H9 (cell line): ENCODE data around the gene TAGLN3. TPM values are rescaled to one million over a fixed set of nuclear protein-coding genes. Genes with fewer than 3 reads are reported as not detected.

Experiments used
- DNase-seq: peaks from one replicate; pipeline ENCODE4 v3.0.0-alpha.2; 2017
- H2AFZ ChIP-seq: one replicate; pipeline ENCODE4 v1.6.1; 2013; ENCODE audit warnings: mild to moderate bottlenecking, low read length, control low read depth, moderate library complexity
- H2AK5ac ChIP-seq: 2 replicates; pipeline ENCODE4 v1.6.1; 2013; ENCODE audit warnings: low read length, control low read depth, mixed read lengths; ENCODE audit not compliant: insufficient read length
- H2BK120ac ChIP-seq: one replicate; pipeline ENCODE4 v1.6.1; 2013; ENCODE audit warnings: low read depth, mild to moderate bottlenecking, low read length, control low read depth, inconsistent platforms; ENCODE audit not compliant: poor library complexity, severe bottlenecking
- H2BK12ac ChIP-seq: 2 replicates; pipeline ENCODE4 v1.6.1; 2013; ENCODE audit warnings: low read length, control low read depth, mixed read lengths, low read depth; ENCODE audit not compliant: insufficient read length
- H2BK15ac ChIP-seq: 2 replicates; pipeline ENCODE4 v1.6.1; 2013; ENCODE audit warnings: low read depth, low read length, control low read depth
- H2BK20ac ChIP-seq: one replicate; pipeline ENCODE4 v1.6.1; 2013; ENCODE audit warnings: low read depth, mild to moderate bottlenecking, low read length, control low read depth, inconsistent platforms; ENCODE audit not compliant: poor library complexity, severe bottlenecking
- H2BK5ac ChIP-seq: 2 replicates; pipeline ENCODE4 v1.6.1; 2013; ENCODE audit warnings: low read length, control low read depth, mixed read lengths; ENCODE audit not compliant: insufficient read length
- H3K14ac ChIP-seq: 2 replicates; pipeline ENCODE4 v1.6.1; 2013; ENCODE audit warnings: low read length, control low read depth; ENCODE audit not compliant: insufficient read depth
- H3K18ac ChIP-seq: 2 replicates; pipeline ENCODE4 v1.6.1; 2013; ENCODE audit warnings: low read depth, mild to moderate bottlenecking, mixed read lengths, low read length, control low read depth; ENCODE audit not compliant: insufficient read length
- H3K23ac ChIP-seq: 2 replicates; pipeline ENCODE4 v1.6.1; 2013; ENCODE audit warnings: low read length, control low read depth, mixed read lengths, low read depth; ENCODE audit not compliant: insufficient read length
- H3K23me2 ChIP-seq: 2 replicates; pipeline ENCODE4 v1.6.1; 2013; ENCODE audit warnings: low read depth, mild to moderate bottlenecking, mixed read lengths, low read length, control low read depth; ENCODE audit not compliant: insufficient read length, poor library complexity, severe bottlenecking
- H3K27ac ChIP-seq: 2 replicates; pipeline ENCODE4 v1.5.1; 2013; ENCODE audit warnings: low read length, control low read depth, mixed read lengths, low read depth; ENCODE audit not compliant: insufficient read length
- H3K27me3 ChIP-seq: 2 replicates; pipeline ENCODE4 v1.6.1; 2013; ENCODE audit warnings: low read length, control low read depth, inconsistent platforms; ENCODE audit not compliant: insufficient read depth
- H3K4ac ChIP-seq: 2 replicates; pipeline ENCODE4 v1.6.1; 2013; ENCODE audit warnings: low read depth, mild to moderate bottlenecking, control low read depth, inconsistent platforms, low read length, moderate library complexity
- H3K4me1 ChIP-seq: 2 replicates; pipeline ENCODE4 v1.6.1; 2013; ENCODE audit warnings: low read length, control low read depth, inconsistent platforms; ENCODE audit not compliant: insufficient read depth
- H3K4me2 ChIP-seq: 2 replicates; pipeline ENCODE4 v1.6.1; 2013; ENCODE audit warnings: low read length, control low read depth, mixed read lengths; ENCODE audit not compliant: insufficient read length, insufficient read depth
- H3K56ac ChIP-seq: 2 replicates; pipeline ENCODE4 v1.6.1; 2013; ENCODE audit warnings: low read depth, mild to moderate bottlenecking, mixed read lengths, low read length, control low read depth; ENCODE audit not compliant: insufficient read length
- H3K79me1 ChIP-seq: 2 replicates; pipeline ENCODE4 v1.6.1; 2013; ENCODE audit warnings: low read depth, mild to moderate bottlenecking, moderate library complexity, low read length, control low read depth, inconsistent platforms; ENCODE audit not compliant: insufficient read depth, poor library complexity, severe bottlenecking
- H3K79me2 ChIP-seq: 2 replicates; pipeline ENCODE4 v1.6.1; 2013; ENCODE audit warnings: low read length, control low read depth, inconsistent platforms; ENCODE audit not compliant: insufficient read depth
- H3K9ac ChIP-seq: 2 replicates; pipeline ENCODE4 v1.6.1; 2013; ENCODE audit warnings: low read length, control low read depth, mixed read lengths; ENCODE audit not compliant: insufficient read length; ENCODE audit errors: extremely low read depth
- H3K9me3 ChIP-seq: one replicate; pipeline ENCODE4 v1.6.1; 2013; ENCODE audit warnings: low read depth, low read length, inconsistent platforms; ENCODE audit not compliant: control insufficient read depth
- H3T11ph ChIP-seq: one replicate; pipeline ENCODE4 v1.6.1; 2013; ENCODE audit warnings: mild to moderate bottlenecking, low read length, control low read depth, inconsistent platforms
- H4K20me1 ChIP-seq: one replicate; pipeline ENCODE4 v1.6.1; 2013; ENCODE audit not compliant: control insufficient read depth, insufficient read length, insufficient read depth
- H4K5ac ChIP-seq: 2 replicates; pipeline ENCODE4 v1.6.1; 2013; ENCODE audit warnings: low read depth, mild to moderate bottlenecking, mixed read lengths, low read length, control low read depth; ENCODE audit not compliant: insufficient read length
- H4K8ac ChIP-seq: replicated peaks from 2 replicates; pipeline ENCODE4 v1.6.1; 2013; ENCODE audit warnings: low read length, control low read depth, mixed read lengths, low read depth; ENCODE audit not compliant: insufficient read length
- H4K91ac ChIP-seq: 2 replicates; pipeline ENCODE4 v1.6.1; 2013; ENCODE audit warnings: low read depth, mild to moderate bottlenecking, moderate library complexity, mixed read lengths, low read length, control low read depth; ENCODE audit not compliant: insufficient read length
- H3K27ac Mint-ChIP-seq, 3 experiments: 2 replicates in 2 of 3; 3 replicates in 1 of 3; pipeline ENCODE4 v1.8.0; 2020 to 2021; ENCODE audit warnings: mixed read lengths in 3 of 3, mild to moderate bottlenecking in 1 of 3, moderate library complexity in 1 of 3
- H3K27me3 Mint-ChIP-seq: 2 replicates; pipeline ENCODE4 v1.8.0; 2021; ENCODE audit warnings: low read depth, mild to moderate bottlenecking, moderate library complexity, mixed read lengths
- H3K36me3 Mint-ChIP-seq, 3 experiments: 2 replicates in 2 of 3; 3 replicates in 1 of 3; pipeline ENCODE4 v1.8.0; 2020 to 2021; ENCODE audit warnings: low read depth in 3 of 3, mixed read lengths in 3 of 3; ENCODE audit not compliant: insufficient read depth in 1 of 3
- H3K4me1 Mint-ChIP-seq, 2 experiments: 2 replicates each; pipeline ENCODE4 v1.8.0; 2020; ENCODE audit warnings: mixed read lengths in 2 of 2
- H3K4me3 Mint-ChIP-seq, 2 experiments: 2 replicates in 1 of 2; 3 replicates in 1 of 2; pipeline ENCODE4 v1.8.0; 2020 to 2021; ENCODE audit warnings: mild to moderate bottlenecking in 2 of 2, mixed read lengths in 2 of 2, moderate library complexity in 1 of 2
- H3K9me3 Mint-ChIP-seq, 2 experiments: 2 replicates in 1 of 2; 3 replicates in 1 of 2; pipeline ENCODE4 v1.8.0; 2020; ENCODE audit warnings: mild to moderate bottlenecking in 2 of 2, mixed read lengths in 2 of 2, moderate library complexity in 1 of 2
- CTCF ChIP-seq: fragments of 200-600 bp; sonication (generic); conservative IDR thresholded peaks from 3 replicates; pipeline ENCODE4 v1.8.0; 2021; ENCODE audit warnings: antibody characterized with exemption, mild to moderate bottlenecking
- total RNA-seq: library from RNA; stranded (reverse); gene quantifications from 2 replicates; pipeline ENCODE4 v1.2.1, GENCODE V29; 2021

Gene TAGLN3
- total RNA-seq, 1 experiment from 2014 or later: 6.4 TPM

GRCh38 chr3:112041321-112041720, 42.6 kb downstream of the TAGLN3 start:
- no peak for TF ChIP-seq CTCF
- Histone ChIP-seq H4K8ac (no peak overlapping the region), H3K18ac (no peak overlapping the region), H3K9me3 (no peaks in the 10 kb centered on the region), H2BK120ac (no peak overlapping the region), H3K14ac (no peak overlapping the region), H3T11ph (no peak overlapping the region), H2BK5ac (no peak overlapping the region), H4K91ac (no peak overlapping the region), H3K27ac (no peak overlapping the region), H2BK12ac (no peak overlapping the region), H4K20me1 (no peaks in the 10 kb centered on the region), H3K9ac (no peak overlapping the region), H3K23ac (no peak overlapping the region), H3K27me3 (no peaks in the 10 kb centered on the region), H3K4ac (no peak overlapping the region), H4K5ac (no peak overlapping the region), H3K79me2 (no peaks in the 10 kb centered on the region), H2AK5ac (no peak overlapping the region), H2BK20ac (no peak overlapping the region), H3K79me1 (no peaks in the 10 kb centered on the region), H3K23me2 (no peaks in the 10 kb centered on the region), H3K4me1 (no peaks in the 10 kb centered on the region), H3K56ac (no peak overlapping the region), H2BK15ac (no peak overlapping the region), H2AFZ (no peak overlapping the region), H3K4me2 (no peak overlapping the region)
- no peaks in the 10 kb centered on the region for H3K27me3 Mint-ChIP-seq
- DNase-seq: no peak
- H3K4me3 Mint-ChIP-seq: no peak overlapping the region
- H3K4me1 Mint-ChIP-seq: peaks cover 12 to 20% of the 10 kb centered on the region in 2 experiments
- H3K27ac Mint-ChIP-seq: peak overlapping the region in 1 of 3 experiments; percentile 61; a peak in 1 of 7 replicates
- H3K36me3 Mint-ChIP-seq: peaks cover 9 to 18% (median 12%) of the 10 kb centered on the region in 3 experiments
- peaks cover 14 to 17% of the 10 kb centered on the region in 2 experiments for H3K9me3 Mint-ChIP-seq
